ENCODE measurements around the gene OMD.

DNA sequence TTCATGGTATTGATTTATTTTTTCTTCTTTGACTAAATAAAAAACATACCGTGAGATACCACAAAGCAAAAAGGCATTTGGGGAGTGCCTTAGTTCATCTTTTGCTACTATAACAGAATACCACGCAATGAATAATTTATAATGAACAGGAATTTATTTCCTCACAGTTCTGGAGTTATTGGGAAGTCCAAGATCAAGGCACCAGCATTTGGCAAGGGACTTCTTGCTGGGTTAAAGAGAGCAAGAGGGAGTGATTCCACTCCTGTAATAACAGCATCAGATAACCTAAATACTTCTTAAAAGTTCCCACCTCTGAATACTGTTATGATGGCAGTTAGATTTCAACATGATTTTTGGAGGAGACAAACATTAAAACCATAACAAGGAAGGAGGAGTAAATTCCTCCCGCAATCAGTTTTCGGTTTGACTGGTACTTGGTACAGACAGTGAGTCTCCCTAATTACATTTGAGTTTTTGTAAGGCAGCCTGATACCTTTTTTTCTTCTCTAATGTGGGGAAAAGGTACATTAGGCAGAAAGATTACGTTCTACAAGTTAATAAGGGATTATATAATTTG lies 8.8 kb upstream of the OMD start:
- TF ChIP-seq, protein P1, sequence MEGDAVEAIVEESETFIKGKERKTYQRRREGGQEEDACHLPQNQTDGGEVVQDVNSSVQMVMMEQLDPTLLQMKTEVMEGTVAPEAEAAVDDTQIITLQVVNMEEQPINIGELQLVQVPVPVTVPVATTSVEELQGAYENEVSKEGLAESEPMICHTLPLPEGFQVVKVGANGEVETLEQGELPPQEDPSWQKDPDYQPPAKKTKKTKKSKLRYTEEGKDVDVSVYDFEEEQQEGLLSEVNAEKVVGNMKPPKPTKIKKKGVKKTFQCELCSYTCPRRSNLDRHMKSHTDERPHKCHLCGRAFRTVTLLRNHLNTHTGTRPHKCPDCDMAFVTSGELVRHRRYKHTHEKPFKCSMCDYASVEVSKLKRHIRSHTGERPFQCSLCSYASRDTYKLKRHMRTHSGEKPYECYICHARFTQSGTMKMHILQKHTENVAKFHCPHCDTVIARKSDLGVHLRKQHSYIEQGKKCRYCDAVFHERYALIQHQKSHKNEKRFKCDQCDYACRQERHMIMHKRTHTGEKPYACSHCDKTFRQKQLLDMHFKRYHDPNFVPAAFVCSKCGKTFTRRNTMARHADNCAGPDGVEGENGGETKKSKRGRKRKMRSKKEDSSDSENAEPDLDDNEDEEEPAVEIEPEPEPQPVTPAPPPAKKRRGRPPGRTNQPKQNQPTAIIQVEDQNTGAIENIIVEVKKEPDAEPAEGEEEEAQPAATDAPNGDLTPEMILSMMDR (IDR thresholded peaks at IDR 0.05), result no peak
- TF ChIP-seq EZH2 (IDR thresholded peaks at IDR 0.05; ENCODE audit: borderline replicate concordance, insufficient read depth, low read depth, low read length, poor library complexity, severe bottlenecking), result no peak
